DND-41 (cell line): ENCODE data around the gene COL8A2.

Experiments
- EZH2 ChIP-seq: IDR thresholded peaks from 3 replicates; pipeline ENCODE4 v1.6.1; 2012; ENCODE audit warnings: borderline replicate concordance, low read depth, mild to moderate bottlenecking, moderate library complexity, low read length, inconsistent platforms; ENCODE audit not compliant: severe bottlenecking
- TF ChIP-seq, protein P1 (sequence below): IDR thresholded peaks from 2 replicates; pipeline ENCODE4 v1.5.1; 2012; ENCODE audit warnings: borderline replicate concordance, low read length, moderate library complexity, mild to moderate bottlenecking; ENCODE audit not compliant: poor library complexity, severe bottlenecking; ENCODE audit errors: extremely low read depth

DNA sequence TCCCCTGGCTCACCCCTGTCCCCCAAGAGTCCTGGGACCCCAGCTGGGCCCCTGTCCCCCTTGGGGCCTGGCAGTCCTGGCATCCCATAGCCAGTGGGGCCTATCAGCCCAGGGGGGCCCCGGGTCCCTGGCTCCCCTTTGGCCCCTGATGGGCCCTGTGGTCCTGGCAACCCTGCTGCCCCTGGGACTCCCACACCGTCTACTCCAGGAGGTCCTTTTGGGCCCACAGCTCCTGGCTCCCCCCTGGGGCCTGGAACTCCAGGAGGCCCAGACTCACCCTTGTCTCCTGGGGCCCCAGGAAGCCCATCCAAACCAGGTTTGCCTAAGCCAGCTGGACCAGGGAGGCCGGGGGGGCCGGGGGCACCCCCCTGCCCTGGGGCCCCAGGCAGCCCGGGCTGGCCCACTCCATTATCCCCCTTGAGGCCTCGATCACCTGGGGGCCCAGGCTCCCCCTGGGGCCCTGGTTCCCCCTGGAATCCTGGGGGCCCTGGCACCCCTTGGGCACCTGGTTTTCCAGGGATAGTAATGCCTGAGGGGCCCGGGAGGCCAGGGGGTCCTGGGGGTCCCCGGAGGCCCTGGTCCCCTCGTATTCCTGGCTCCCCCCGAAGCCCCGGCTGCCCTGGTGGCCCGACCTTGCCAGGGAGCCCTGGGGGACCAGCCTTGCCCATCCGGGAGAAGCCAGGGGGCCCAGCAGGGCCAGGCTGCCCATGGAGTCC is 26.2 kb downstream of the COL8A2 start:
- no peak for TF ChIP-seq EZH2
- TF ChIP-seq, protein P1, sequence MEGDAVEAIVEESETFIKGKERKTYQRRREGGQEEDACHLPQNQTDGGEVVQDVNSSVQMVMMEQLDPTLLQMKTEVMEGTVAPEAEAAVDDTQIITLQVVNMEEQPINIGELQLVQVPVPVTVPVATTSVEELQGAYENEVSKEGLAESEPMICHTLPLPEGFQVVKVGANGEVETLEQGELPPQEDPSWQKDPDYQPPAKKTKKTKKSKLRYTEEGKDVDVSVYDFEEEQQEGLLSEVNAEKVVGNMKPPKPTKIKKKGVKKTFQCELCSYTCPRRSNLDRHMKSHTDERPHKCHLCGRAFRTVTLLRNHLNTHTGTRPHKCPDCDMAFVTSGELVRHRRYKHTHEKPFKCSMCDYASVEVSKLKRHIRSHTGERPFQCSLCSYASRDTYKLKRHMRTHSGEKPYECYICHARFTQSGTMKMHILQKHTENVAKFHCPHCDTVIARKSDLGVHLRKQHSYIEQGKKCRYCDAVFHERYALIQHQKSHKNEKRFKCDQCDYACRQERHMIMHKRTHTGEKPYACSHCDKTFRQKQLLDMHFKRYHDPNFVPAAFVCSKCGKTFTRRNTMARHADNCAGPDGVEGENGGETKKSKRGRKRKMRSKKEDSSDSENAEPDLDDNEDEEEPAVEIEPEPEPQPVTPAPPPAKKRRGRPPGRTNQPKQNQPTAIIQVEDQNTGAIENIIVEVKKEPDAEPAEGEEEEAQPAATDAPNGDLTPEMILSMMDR: no peak
